ENCODE data around the gene PRDM7. TPM values are rescaled to one million over a fixed set of nuclear protein-coding genes. Genes with fewer than 3 reads are reported as not detected.
A peak's percentile ranks its signal among the peaks of the same experiment; 100 is the strongest.

Gene PRDM7
- total and polyA plus RNA-seq, 2 donors from 2014 or later, result not detected

DNA sequence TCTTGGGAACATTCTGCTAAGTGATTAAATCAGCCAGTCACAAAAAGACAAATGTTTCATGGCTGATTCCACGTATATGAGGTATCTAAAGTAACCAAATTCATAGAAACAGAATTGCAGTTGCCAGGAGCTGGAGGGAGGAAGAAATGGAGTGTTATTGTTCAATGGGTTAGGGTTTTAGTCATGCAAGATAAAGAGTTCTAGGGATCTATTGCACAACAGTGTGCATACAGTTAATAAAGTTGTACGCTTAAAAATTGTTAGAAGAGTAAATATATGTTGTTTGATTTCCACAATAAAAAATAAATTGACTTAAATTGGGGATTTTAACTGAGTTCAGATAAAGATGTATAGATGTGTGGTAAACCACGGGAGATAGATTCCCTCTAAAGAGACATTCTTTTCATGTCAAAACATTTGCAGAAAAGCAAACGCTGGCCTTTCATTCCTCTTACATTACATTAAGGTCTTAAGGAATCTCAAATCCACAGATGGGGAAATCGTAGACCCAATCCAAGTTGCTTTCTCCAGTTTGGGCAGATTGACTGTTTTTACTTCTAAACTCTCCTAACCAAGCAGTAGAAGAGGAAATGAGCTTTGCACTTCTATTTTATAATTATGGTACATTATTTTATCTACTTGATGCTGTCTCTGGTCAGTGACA is 4.6 kb downstream of the PRDM7 start:
- FAIRE-seq, result no peak
- no peaks in the 10 kb centered on the region for H3K36me3 ChIP-seq (ENCODE audit: control insufficient read depth in 2 of 3, insufficient read depth in 3 of 3, low read length in 3 of 3)

DNA sequence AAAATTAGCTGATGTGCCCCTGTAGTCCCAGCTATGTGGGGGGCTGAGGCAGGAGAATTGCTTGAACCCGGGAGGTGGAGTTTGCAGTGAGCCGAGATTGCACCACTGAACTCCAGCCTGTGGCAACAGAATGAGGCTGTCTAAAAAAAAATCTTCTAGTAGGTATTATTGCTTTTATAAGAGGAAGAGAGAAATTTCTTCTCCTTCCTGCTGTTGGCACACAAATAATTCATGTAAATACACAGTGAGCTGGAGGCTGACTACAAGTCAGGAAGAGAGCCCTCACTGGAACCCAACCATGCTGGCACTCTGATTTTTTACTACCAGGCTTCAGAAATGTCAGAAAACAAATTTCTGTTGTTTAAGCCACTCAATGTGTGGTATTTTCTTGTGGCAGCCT is 6.7 kb downstream of the PRDM7 start:
- no peak overlapping the region for H3K9ac ChIP-seq (ENCODE audit: low read length in 3 of 3)
- intact Hi-C loops (cut with DNase I), result no loop called here
- no peak for FAIRE-seq
- no peaks in the 10 kb centered on the region for H3K36me3 ChIP-seq (ENCODE audit: control insufficient read depth in 2 of 3, insufficient read depth in 3 of 3, low read length in 3 of 3)
- no peaks in the 10 kb centered on the region for H3K27me3 ChIP-seq (ENCODE audit: control insufficient read depth, insufficient read depth, low read length)
- H3K27ac ChIP-seq (ENCODE audit: low read depth in 2 of 2, low read length in 2 of 2), result no peak overlapping the region
- no peak for DNase-seq
- H3K4me3 ChIP-seq (ENCODE audit: low read length in 3 of 3), result no peak overlapping the region
- no peaks in the 10 kb centered on the region for H3K4me1 ChIP-seq (ENCODE audit: control insufficient read depth in 2 of 3, insufficient read depth in 2 of 3, low read depth in 1 of 3, low read length in 3 of 3)
- TF ChIP-seq, protein P1, sequence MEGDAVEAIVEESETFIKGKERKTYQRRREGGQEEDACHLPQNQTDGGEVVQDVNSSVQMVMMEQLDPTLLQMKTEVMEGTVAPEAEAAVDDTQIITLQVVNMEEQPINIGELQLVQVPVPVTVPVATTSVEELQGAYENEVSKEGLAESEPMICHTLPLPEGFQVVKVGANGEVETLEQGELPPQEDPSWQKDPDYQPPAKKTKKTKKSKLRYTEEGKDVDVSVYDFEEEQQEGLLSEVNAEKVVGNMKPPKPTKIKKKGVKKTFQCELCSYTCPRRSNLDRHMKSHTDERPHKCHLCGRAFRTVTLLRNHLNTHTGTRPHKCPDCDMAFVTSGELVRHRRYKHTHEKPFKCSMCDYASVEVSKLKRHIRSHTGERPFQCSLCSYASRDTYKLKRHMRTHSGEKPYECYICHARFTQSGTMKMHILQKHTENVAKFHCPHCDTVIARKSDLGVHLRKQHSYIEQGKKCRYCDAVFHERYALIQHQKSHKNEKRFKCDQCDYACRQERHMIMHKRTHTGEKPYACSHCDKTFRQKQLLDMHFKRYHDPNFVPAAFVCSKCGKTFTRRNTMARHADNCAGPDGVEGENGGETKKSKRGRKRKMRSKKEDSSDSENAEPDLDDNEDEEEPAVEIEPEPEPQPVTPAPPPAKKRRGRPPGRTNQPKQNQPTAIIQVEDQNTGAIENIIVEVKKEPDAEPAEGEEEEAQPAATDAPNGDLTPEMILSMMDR (IDR thresholded peaks at IDR 0.05; ENCODE audit: borderline replicate concordance, extremely low read depth, insufficient read depth), result no peak
- no peaks in the 10 kb centered on the region for H3K9me3 ChIP-seq (ENCODE audit: control insufficient read depth in 2 of 3, insufficient read depth in 1 of 3, low read length in 3 of 3)

More for the DNA sequence above, 4.6 kb downstream of the PRDM7 start:
- Histone ChIP-seq H3K4me3 (ENCODE audit: low read length in 3 of 3) (no peak overlapping the region), H3K9me3 (ENCODE audit: control insufficient read depth in 2 of 3, insufficient read depth in 1 of 3, low read length in 3 of 3) (no peaks in the 10 kb centered on the region), H3K27ac (ENCODE audit: low read depth in 2 of 2, low read length in 2 of 2) (no peak overlapping the region), H3K4me1 (ENCODE audit: control insufficient read depth in 2 of 3, insufficient read depth in 2 of 3, low read depth in 1 of 3, low read length in 3 of 3) (peaks cover 0 to 5% (median 0%) of the 10 kb centered on the region in 3 donors), H3K9ac (ENCODE audit: low read length in 3 of 3) (no peak overlapping the region), H3K27me3 (ENCODE audit: control insufficient read depth, insufficient read depth, low read length) (no peaks in the 10 kb centered on the region)
- intact Hi-C loops (cut with DNase I), result no loop called here
- no peak for DNase-seq
- TF ChIP-seq, protein P1 (IDR thresholded peaks at IDR 0.05; ENCODE audit: borderline replicate concordance, extremely low read depth, insufficient read depth), result no peak

DNA sequence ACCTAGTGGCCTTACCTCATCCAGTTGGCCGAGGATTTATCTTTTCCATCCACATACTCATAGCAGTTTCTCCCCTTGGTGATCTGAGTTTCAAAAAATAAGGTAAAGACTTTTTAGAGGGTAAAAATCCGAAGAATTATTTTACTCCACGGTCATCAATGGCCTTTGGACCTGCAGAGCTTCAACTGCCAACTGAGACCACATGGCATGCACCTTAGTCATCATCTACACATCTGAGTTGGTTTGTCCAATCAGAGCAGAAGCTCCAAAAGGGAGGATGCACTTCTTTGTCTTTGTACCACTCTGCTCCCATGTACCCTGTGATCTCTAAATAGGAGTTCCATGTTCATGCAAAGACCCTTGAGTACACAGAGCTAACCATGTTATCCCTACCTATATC is 15.7 kb downstream of the PRDM7 start:
- H3K4me3 ChIP-seq (ENCODE audit: low read length in 3 of 3), result no peak overlapping the region
- DNase-seq (peak in 1 of 5 donors; percentile 2), FAIRE-seq (no peak)
- TF ChIP-seq, protein P1 (IDR thresholded peaks at IDR 0.05; ENCODE audit: borderline replicate concordance, extremely low read depth, insufficient read depth), result no peak
- intact Hi-C loops (cut with DNase I), result no loop called here
- no peaks in the 10 kb centered on the region for H3K4me1 ChIP-seq (ENCODE audit: control insufficient read depth in 2 of 3, insufficient read depth in 2 of 3, low read depth in 1 of 3, low read length in 3 of 3)
- H3K27me3 ChIP-seq (ENCODE audit: control insufficient read depth, insufficient read depth, low read length), result no peaks in the 10 kb centered on the region
- no peaks in the 10 kb centered on the region for H3K36me3 ChIP-seq (ENCODE audit: control insufficient read depth in 2 of 3, insufficient read depth in 3 of 3, low read length in 3 of 3)
- no peak overlapping the region for H3K27ac ChIP-seq (ENCODE audit: low read depth in 2 of 2, low read length in 2 of 2)
- H3K9me3 ChIP-seq (ENCODE audit: control insufficient read depth in 2 of 3, insufficient read depth in 1 of 3, low read length in 3 of 3), result no peaks in the 10 kb centered on the region
- no peak overlapping the region for H3K9ac ChIP-seq (ENCODE audit: low read length in 3 of 3)
